ENCODE results near the gene INSYN2B. TPM values are rescaled to one million over a fixed set of nuclear protein-coding genes. Genes with fewer than 3 reads are reported as not detected.

The INSYN2B gene
- total RNA-seq, 6 donors from 2014 or later, result 0.06 to 0.10 TPM; not detected in 4

DNA sequence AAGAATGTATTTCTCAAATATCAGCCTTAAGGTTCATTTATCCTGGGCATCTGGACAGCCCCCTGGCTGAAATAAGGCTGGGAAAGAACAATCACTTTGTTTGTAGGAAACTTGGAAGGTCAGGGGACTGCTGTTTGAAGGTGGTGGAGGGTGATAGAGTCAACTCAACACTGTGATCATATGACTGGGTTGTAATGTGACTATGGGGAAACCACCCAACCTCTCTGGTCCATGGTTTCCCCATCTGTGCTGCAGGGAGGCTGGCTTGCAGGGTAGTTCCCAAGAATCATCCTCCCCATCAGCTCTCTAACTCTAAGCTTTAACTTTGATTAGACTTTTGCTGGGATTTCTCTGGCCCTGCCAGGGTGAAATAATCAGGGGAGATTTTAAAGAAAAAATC lies 10.0 kb downstream of the INSYN2B start:
- ATAC-seq (ENCODE audit: low FRiP score in 2 of 2), result no peak

DNA sequence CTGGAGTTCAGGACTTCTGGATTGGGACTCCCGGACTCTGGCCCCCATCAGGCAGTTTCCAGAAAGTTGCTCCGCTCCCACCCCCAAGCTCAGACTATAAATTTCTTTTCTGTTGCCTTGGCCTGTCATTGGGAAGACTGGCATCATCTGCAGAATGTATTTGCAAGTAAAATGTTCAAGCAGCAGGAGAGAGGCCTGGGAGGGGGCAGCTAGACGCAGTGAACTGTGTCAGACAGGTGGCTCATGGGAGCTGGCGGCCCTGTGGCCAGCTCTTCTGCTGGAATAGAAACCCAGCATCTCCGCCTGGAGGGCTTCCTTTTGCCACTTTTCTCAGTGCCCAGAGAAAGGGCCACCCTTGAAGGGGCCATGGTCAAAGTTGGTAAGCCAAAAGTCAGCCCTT lies 16.0 kb downstream of the INSYN2B start:
- no peaks in the 10 kb centered on the region for H3K36me3 ChIP-seq

More for the DNA sequence above, 10.0 kb downstream of the INSYN2B start:
- no peak overlapping the region for H3K4me3 ChIP-seq
- H3K4me1 ChIP-seq, result peaks cover 0 to 11% (median 4%) of the 10 kb centered on the region in 4 donors
- no peaks in the 10 kb centered on the region for H3K27me3 ChIP-seq
- no peaks in the 10 kb centered on the region for H3K9me3 ChIP-seq
- H3K27ac ChIP-seq, result no peak overlapping the region
- no peak for DNase-seq
- H3K36me3 ChIP-seq, result no peaks in the 10 kb centered on the region
- no peak for TF ChIP-seq POLR2A (IDR thresholded peaks at IDR 0.05)
- no peak for TF ChIP-seq POLR2AphosphoS5 (IDR thresholded peaks at IDR 0.05)
- no peak for TF ChIP-seq EP300 (IDR thresholded peaks at IDR 0.05)
- TF ChIP-seq, protein P1, sequence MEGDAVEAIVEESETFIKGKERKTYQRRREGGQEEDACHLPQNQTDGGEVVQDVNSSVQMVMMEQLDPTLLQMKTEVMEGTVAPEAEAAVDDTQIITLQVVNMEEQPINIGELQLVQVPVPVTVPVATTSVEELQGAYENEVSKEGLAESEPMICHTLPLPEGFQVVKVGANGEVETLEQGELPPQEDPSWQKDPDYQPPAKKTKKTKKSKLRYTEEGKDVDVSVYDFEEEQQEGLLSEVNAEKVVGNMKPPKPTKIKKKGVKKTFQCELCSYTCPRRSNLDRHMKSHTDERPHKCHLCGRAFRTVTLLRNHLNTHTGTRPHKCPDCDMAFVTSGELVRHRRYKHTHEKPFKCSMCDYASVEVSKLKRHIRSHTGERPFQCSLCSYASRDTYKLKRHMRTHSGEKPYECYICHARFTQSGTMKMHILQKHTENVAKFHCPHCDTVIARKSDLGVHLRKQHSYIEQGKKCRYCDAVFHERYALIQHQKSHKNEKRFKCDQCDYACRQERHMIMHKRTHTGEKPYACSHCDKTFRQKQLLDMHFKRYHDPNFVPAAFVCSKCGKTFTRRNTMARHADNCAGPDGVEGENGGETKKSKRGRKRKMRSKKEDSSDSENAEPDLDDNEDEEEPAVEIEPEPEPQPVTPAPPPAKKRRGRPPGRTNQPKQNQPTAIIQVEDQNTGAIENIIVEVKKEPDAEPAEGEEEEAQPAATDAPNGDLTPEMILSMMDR (IDR thresholded peaks at IDR 0.05), result no peak

DNA sequence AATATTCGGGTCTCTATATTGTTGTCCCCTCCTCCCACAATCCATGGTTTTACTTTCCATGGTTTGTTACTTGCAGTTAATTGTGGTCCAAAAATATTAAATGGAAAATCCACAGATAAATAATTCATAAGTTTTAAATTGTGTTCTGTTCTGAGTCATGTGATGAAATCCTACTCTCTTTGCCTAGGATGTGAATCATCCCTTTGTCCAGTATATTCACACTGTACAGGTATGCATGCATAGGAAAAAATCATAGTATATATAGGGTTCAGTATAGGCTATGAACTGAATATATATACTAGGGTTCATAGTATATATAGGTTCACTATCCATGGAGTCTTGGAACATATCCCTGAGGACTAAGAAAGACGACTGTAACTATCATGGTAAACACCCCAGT lies 19.6 kb downstream of the INSYN2B start:
- ATAC-seq (ENCODE audit: low FRiP score in 2 of 2) (no peak), DNase-seq (no peak)
- H3K27ac ChIP-seq, result no peak overlapping the region
- no peaks in the 10 kb centered on the region for H3K27me3 ChIP-seq
- no peaks in the 10 kb centered on the region for H3K4me1 ChIP-seq
- no peaks in the 10 kb centered on the region for H3K9me3 ChIP-seq
- no peak overlapping the region for H3K4me3 ChIP-seq
- 87 to 90% methylated on average over 2 of the region's 2 CpGs for WGBS, 2 donors
- no peaks in the 10 kb centered on the region for H3K36me3 ChIP-seq
- TF ChIP-seq POLR2A (IDR thresholded peaks at IDR 0.05) (no peak), EP300 (IDR thresholded peaks at IDR 0.05) (no peak), POLR2AphosphoS5 (IDR thresholded peaks at IDR 0.05) (no peak)
- TF ChIP-seq, protein P1 (IDR thresholded peaks at IDR 0.05), result no peak

More for the DNA sequence above, 16.0 kb downstream of the INSYN2B start:
- no peak for DNase-seq
- H3K27ac ChIP-seq, result no peak overlapping the region
- no peak overlapping the region for H3K4me3 ChIP-seq
- H3K4me1 ChIP-seq, result no peaks in the 10 kb centered on the region
- 45 to 93% methylated on average over 2 to 5 of the region's 5 CpGs for WGBS, 2 donors
- no peaks in the 10 kb centered on the region for H3K9me3 ChIP-seq
- TF ChIP-seq EP300 (IDR thresholded peaks at IDR 0.05) (no peak), POLR2A (IDR thresholded peaks at IDR 0.05) (no peak), POLR2AphosphoS5 (IDR thresholded peaks at IDR 0.05) (no peak)
- TF ChIP-seq, protein P1 (IDR thresholded peaks at IDR 0.05), result no peak
- no peaks in the 10 kb centered on the region for H3K27me3 ChIP-seq
- no peak for ATAC-seq (ENCODE audit: low FRiP score in 2 of 2)

DNA sequence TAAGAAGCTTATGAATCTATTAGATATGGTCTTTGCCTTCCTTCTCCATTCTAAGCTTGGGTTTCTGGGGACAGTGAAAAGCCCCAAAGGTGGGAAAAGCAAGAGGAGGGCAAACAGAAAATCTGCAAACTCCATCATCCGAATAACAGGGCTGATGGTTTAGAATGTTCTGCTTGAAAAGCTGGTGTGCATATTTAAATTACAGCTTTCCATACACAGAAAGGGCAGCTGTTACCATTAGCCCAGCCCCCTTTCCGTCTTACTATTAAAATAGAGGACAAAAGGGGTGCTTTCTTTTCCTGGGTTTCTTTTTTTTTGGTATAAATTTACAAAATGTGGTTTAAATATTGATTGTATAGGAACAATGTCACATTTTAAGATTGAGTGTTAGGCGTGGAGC lies 22.0 kb downstream of the INSYN2B start:
- DNase-seq (no peak), ATAC-seq (ENCODE audit: low FRiP score in 2 of 2) (no peak)
- H3K27me3 ChIP-seq, result no peaks in the 10 kb centered on the region
- H3K4me1 ChIP-seq, result no peaks in the 10 kb centered on the region
- no peak overlapping the region for H3K4me3 ChIP-seq
- 71 to 76% methylated on average over 3 of the region's 3 CpGs for WGBS, 2 donors
- H3K9me3 ChIP-seq, result no peaks in the 10 kb centered on the region
- TF ChIP-seq POLR2AphosphoS5 (IDR thresholded peaks at IDR 0.05) (no peak), EP300 (IDR thresholded peaks at IDR 0.05) (no peak), POLR2A (IDR thresholded peaks at IDR 0.05) (no peak)
- TF ChIP-seq, protein P1 (IDR thresholded peaks at IDR 0.05), result no peak
- H3K36me3 ChIP-seq, result no peaks in the 10 kb centered on the region
- no peak overlapping the region for H3K27ac ChIP-seq

DNA sequence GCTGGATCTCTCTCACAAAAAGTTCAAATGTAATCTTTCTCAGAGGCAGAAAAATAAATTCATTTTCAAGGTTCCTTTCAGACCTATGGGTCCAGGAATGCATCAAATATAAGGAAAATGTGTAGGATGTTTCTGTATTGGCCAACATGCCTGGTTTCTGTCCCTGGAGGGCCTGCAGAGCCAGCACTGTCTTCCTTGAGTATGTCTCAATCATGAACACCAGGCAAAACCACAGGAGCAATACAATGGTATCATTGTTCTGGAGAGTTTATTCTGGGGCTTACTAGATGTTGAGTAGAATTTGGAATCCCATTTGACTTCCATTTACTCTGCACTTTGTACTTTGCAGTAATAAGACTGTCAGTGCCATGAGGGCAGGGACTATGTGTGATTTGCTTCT lies 23.5 kb downstream of the INSYN2B start:
- DNase-seq (no peak), ATAC-seq (ENCODE audit: low FRiP score in 2 of 2) (no peak)
- Histone ChIP-seq H3K36me3 (no peaks in the 10 kb centered on the region), H3K4me1 (no peaks in the 10 kb centered on the region), H3K4me3 (no peak overlapping the region), H3K27me3 (no peaks in the 10 kb centered on the region), H3K27ac (no peak overlapping the region), H3K9me3 (no peaks in the 10 kb centered on the region)
- TF ChIP-seq EP300 (IDR thresholded peaks at IDR 0.05) (no peak), POLR2A (IDR thresholded peaks at IDR 0.05) (no peak), POLR2AphosphoS5 (IDR thresholded peaks at IDR 0.05) (no peak)
- TF ChIP-seq, protein P1 (IDR thresholded peaks at IDR 0.05), result no peak
